Activated CD8-positive, alpha-beta memory T cell treated with anti-CD3 and anti-CD28 coated beads for 48 hours (primary cell): ENCODE results near the gene MRS2.
"Not testable (repeated sequence)": the region's sequence is repeated elsewhere in the genome, so short reads cannot be mapped to it uniquely, and the experiment has no call there.

Experiments used
- DNase-seq, 3 experiments: peaks; one replicate each; pipeline ENCODE4 v3.0.0-alpha.2; 2020; ENCODE audit warnings: low read depth in 2 of 3, low spot score in 2 of 3

Gene MRS2

GRCh38 chr6:24402697-24403500 lies at the start of gene MRS2:
Gene MRS2, plus strand, starts transcription at chr6:24402936. Its CDS starts 111 bp downstream, at chr6:24403047.
- peak; percentile 36 to 58 (median 45) for DNase-seq

GRCh38 chr6:24353861-24354260 lies 48.9 kb upstream of the MRS2 start:
- DNase-seq, result no peak

- no peak for DNase-seq
Measured at GRCh38 chr6:24355393-24355792, 47.3 kb upstream of the MRS2 start.

- DNase-seq, result no peak
Measured at GRCh38 chr6:24356310-24356973, 46.3 kb upstream of the MRS2 start.

GRCh38 chr6:24357336-24358218 lies 45.2 kb upstream of the MRS2 start, which contains the start of gene DCDC2:
Gene DCDC2, minus strand, starts transcription at chr6:24358059. Its CDS starts 309 bp downstream, at chr6:24357750.
- no peak for DNase-seq

GRCh38 chr6:24358219-24358821 lies 44.4 kb upstream of the MRS2 start:
- no peak for DNase-seq

GRCh38 chr6:24359640-24360454 lies 42.9 kb upstream of the MRS2 start:
- DNase-seq, result peak; percentile 60 to 86 (median 66)

GRCh38 chr6:24362363-24362762 lies 40.4 kb upstream of the MRS2 start:
- not testable (repeated sequence) for DNase-seq

GRCh38 chr6:24365103-24365633 lies 37.6 kb upstream of the MRS2 start:
- not testable (repeated sequence) for DNase-seq

GRCh38 chr6:24374612-24375011 lies 28.1 kb upstream of the MRS2 start:
- no peak for DNase-seq

- DNase-seq, result no peak
Measured at GRCh38 chr6:24376871-24377270, 25.9 kb upstream of the MRS2 start.

- DNase-seq, result no peak
Measured at GRCh38 chr6:24378473-24379097, 24.2 kb upstream of the MRS2 start.

- DNase-seq, result no peak
Measured at GRCh38 chr6:24381476-24382219, 21.1 kb upstream of the MRS2 start.

GRCh38 chr6:24382220-24382540 lies 20.6 kb upstream of the MRS2 start:
- DNase-seq, result no peak

GRCh38 chr6:24382891-24383494 lies 19.7 kb upstream of the MRS2 start:
- not testable (repeated sequence) for DNase-seq

- DNase-seq, result not testable (repeated sequence)
Measured at GRCh38 chr6:24384369-24385130, 18.2 kb upstream of the MRS2 start.

- DNase-seq, result no peak
Measured at GRCh38 chr6:24385536-24386269, 17.0 kb upstream of the MRS2 start.
